Panc1 (cell line): ENCODE measurements around the gene PIK3AP1. TPM values are rescaled to one million over a fixed set of nuclear protein-coding genes. Genes with fewer than 3 reads are reported as not detected.

Experiments
- ATAC-seq: fragments of 200-7000 bp; cut with Tn5 transposase; 2 replicates; pipeline ENCODE4 v1.9.1; 2020; ENCODE audit warnings: mild to moderate bottlenecking, moderate library complexity
- BruUV-seq: library from RNA; stranded (reverse); fragments of 400-500 nt; replicated peaks from 2 replicates; lab custom pipeline; 2021; lab: Mats Ljungman, UMichigan
- CTCF ChIA-PET: fragments of 300-600 bp; sonication (Branson Sonifier 250); formaldehyde crosslinking; loops from one replicate; lab custom pipeline; 2022; ENCODE audit warnings: antibody characterized with exemption; lab: Charles Lee
- POLR2A ChIA-PET: fragments of 300-600 bp; sonication (Branson Sonifier 250); formaldehyde crosslinking; loops from one replicate; lab custom pipeline; 2022; ENCODE audit warnings: antibody characterized with exemption; lab: Charles Lee
- DNase-seq: peaks from one replicate; pipeline ENCODE4 v3.0.0-alpha.2; 2010; ENCODE audit warnings: low read depth, low spot score
- H3K27ac ChIP-seq: 2 replicates; pipeline ENCODE4 v1.5.1; 2011; ENCODE audit warnings: mild to moderate bottlenecking, low read length, inconsistent platforms
- H3K27me3 ChIP-seq: fragments of 200-500 bp; sonication (Bioruptor generic); 2 replicates; pipeline ENCODE4 v1.6.0; 2014; ENCODE audit warnings: low read length, inconsistent platforms; ENCODE audit not compliant: control insufficient read depth, insufficient read depth
- H3K36me3 ChIP-seq: fragments of 200-500 bp; sonication (Bioruptor generic); 2 replicates; pipeline ENCODE4 v1.5.1; 2014; ENCODE audit warnings: inconsistent platforms, mild to moderate bottlenecking, low read length, moderate library complexity; ENCODE audit not compliant: control insufficient read depth, insufficient read depth
- H3K4me1 ChIP-seq: 2 replicates; pipeline ENCODE4 v1.5.1; 2011; ENCODE audit warnings: inconsistent platforms, mild to moderate bottlenecking, low read length, moderate library complexity; ENCODE audit not compliant: control insufficient read depth, insufficient read depth
- H3K4me3 ChIP-seq, 2 experiments: 2 replicates each; pipeline ENCODE4 v1.5.1; 2011 to 2012; ENCODE audit warnings: low read depth in 2 of 2, low read length in 2 of 2, mild to moderate bottlenecking in 2 of 2, inconsistent platforms in 1 of 2, moderate library complexity in 1 of 2
- H3K9me3 ChIP-seq: fragments of 200-500 bp; sonication (Bioruptor generic); 2 replicates; pipeline ENCODE4 v1.5.1; 2014; ENCODE audit warnings: low read depth, mild to moderate bottlenecking, inconsistent platforms, low read length, moderate library complexity; ENCODE audit not compliant: control insufficient read depth, insufficient read depth
- CTCF ChIP-seq: fragments of 450-650 bp; IDR thresholded peaks from 2 replicates; pipeline ENCODE4 v1.5.1; 2017; ENCODE audit warnings: mild to moderate bottlenecking
- POLR2AphosphoS5 ChIP-seq: IDR thresholded peaks from 2 replicates; pipeline ENCODE4 v1.6.1; 2012; ENCODE audit warnings: mild to moderate bottlenecking, low read depth, low read length, moderate library complexity
- REST ChIP-seq, 2 experiments: IDR thresholded peaks; 2 replicates each; pipeline ENCODE4 v1.6.1; 2011 to 2012; ENCODE audit warnings: low read depth in 2 of 2, control low read depth in 1 of 2, low read length in 1 of 2, mild to moderate bottlenecking in 1 of 2, moderate library complexity in 1 of 2; ENCODE audit not compliant: insufficient read depth in 1 of 2
- SIN3A ChIP-seq: IDR thresholded peaks from 2 replicates; pipeline ENCODE4 v1.6.1; 2012; ENCODE audit warnings: low read depth, mild to moderate bottlenecking, low read length, moderate library complexity, borderline replicate concordance; ENCODE audit not compliant: insufficient read depth
- TCF7L2 ChIP-seq: IDR thresholded peaks from 2 replicates; pipeline ENCODE4 v1.6.1; 2011; ENCODE audit warnings: mild to moderate bottlenecking, low read depth, low read length, inconsistent platforms
- in situ Hi-C: cut with HindIII; loops from 2 replicates; pipeline ENCODE4 v1.10.0; 2016; ENCODE audit warnings: low sequenced_read_pairs, low pct_unique_long_range_greater_than_20kb
- intact Hi-C: fragments of 100-400 bp; cut with micrococcal nuclease; formaldehyde crosslinking; loops from one replicate; pipeline ENCODE4 v1.10.0; 2022; ENCODE audit not compliant: unreplicated experiment
- total RNA-seq: library from RNA; stranded (reverse); gene quantifications from one replicate; pipeline ENCODE4 v1.2.1, GENCODE V29; 2021; ENCODE audit not compliant: unreplicated experiment

Gene PIK3AP1
- total RNA-seq, 1 experiment from 2014 or later, result 2.6 TPM

- H3K9me3 ChIP-seq, result no peaks in the 10 kb centered on the region
- POLR2A ChIA-PET, result interaction anchor here (0.6 kb wide), 1 partner anchor 878 kb away, joined by 7 read pairs; no protein-coding TSS in a partner anchor
- no peaks in the 10 kb centered on the region for H3K4me1 ChIP-seq
- no peaks in the 10 kb centered on the region for H3K36me3 ChIP-seq
- CTCF ChIA-PET, result no interaction called here
- H3K27ac ChIP-seq, result no peak overlapping the region
- DNase-seq, result no peak
- no peak for TF ChIP-seq SIN3A
- no peak for TF ChIP-seq REST (IDR thresholded peaks at IDR 0.05; ENCODE audit: insufficient read depth in 1 of 2, low read depth in 2 of 2, low read length in 1 of 2)
- TF ChIP-seq POLR2AphosphoS5, result no peak
- no peak for TF ChIP-seq CTCF
- TF ChIP-seq TCF7L2, result no peak
- H3K4me3 ChIP-seq, result no peak overlapping the region
- intact Hi-C loops, result no loop called here
- H3K27me3 ChIP-seq, result no peaks in the 10 kb centered on the region
- in situ Hi-C loops, result no loop called here
- BruUV-seq, result no TSS peak
- ATAC-seq, result no peak
Observed at GRCh38 chr10:96747734-96748550, 27.6 kb upstream of the PIK3AP1 start.

- H3K27me3 ChIP-seq, result no peaks in the 10 kb centered on the region
- POLR2A ChIA-PET, result no interaction called here
- no peak for TF ChIP-seq TCF7L2
- no peak for TF ChIP-seq REST (IDR thresholded peaks at IDR 0.05; ENCODE audit: insufficient read depth in 1 of 2, low read depth in 2 of 2, low read length in 1 of 2)
- TF ChIP-seq CTCF, result no peak
- no peaks in the 10 kb centered on the region for H3K4me1 ChIP-seq
- CTCF ChIA-PET, result interaction anchor here (0.6 kb wide), 1 partner anchor 110 kb away, joined by 4 read pairs; no protein-coding TSS in a partner anchor
- DNase-seq (no peak), ATAC-seq (no peak)
- no peaks in the 10 kb centered on the region for H3K36me3 ChIP-seq
- in situ Hi-C loops, result no loop called here
- no TSS peak for BruUV-seq
- H3K9me3 ChIP-seq, result no peaks in the 10 kb centered on the region
- no peak overlapping the region for H3K4me3 ChIP-seq
- H3K27ac ChIP-seq, result no peak overlapping the region
- intact Hi-C loops, result no loop called here
Observed at GRCh38 chr10:96746503-96746902, 26.2 kb upstream of the PIK3AP1 start.
